Right atrium auricular region (tissue), 2 donors: ENCODE data around the gene MPO. TPM values are rescaled to one million over a fixed set of nuclear protein-coding genes. Genes with fewer than 3 reads are reported as not detected.

Source experiments
- DNase-seq: peaks from one replicate; pipeline ENCODE4 v3.0.0-alpha.2; 2019; ENCODE audit warnings: low spot score
- H3K27ac ChIP-seq, 2 donors: fragments of 200-600 bp; sonication (generic); 1 replicate in 1 of 2; 2 replicates in 1 of 2; pipeline ENCODE4 v1.5.1; 2016 to 2019
- H3K27me3 ChIP-seq, 2 donors: fragments of 200-600 bp; sonication (generic); one replicate each; pipeline versions ENCODE4 v1.5.1 to v1.6.0; 2017 to 2019
- H3K36me3 ChIP-seq: fragments of 200-600 bp; sonication (generic); one replicate; pipeline ENCODE4 v1.5.1; 2016
- H3K4me1 ChIP-seq, 2 donors: fragments of 200-600 bp; sonication (generic); one replicate each; pipeline versions ENCODE4 v1.5.1 to v1.6.0; 2017 to 2019
- H3K4me3 ChIP-seq, 2 donors: fragments of 200-600 bp; sonication (generic); 1 replicate in 1 of 2; 2 replicates in 1 of 2; pipeline ENCODE4 v1.5.1; 2017 to 2019; ENCODE audit warnings: mild to moderate bottlenecking in 1 of 2, moderate library complexity in 1 of 2
- H3K9me3 ChIP-seq, 2 donors: fragments of 200-600 bp; sonication (generic); one replicate each; pipeline ENCODE4 v1.5.1; 2019
- CTCF ChIP-seq, 2 donors: fragments of 200-600 bp; sonication (generic); IDR thresholded peaks; one replicate each; pipeline ENCODE4 v1.5.1; 2019; ENCODE audit warnings: antibody characterized with exemption in 2 of 2
- total RNA-seq, 2 donors: library from RNA; depleted of rRNA; stranded (reverse); fragments of >200 nt; gene quantifications; one replicate each; pipeline ENCODE4 v1.1.0, GENCODE V29; 2016

Gene MPO
- total RNA-seq, 2 donors from 2014 or later = 0.12 to 0.30 TPM

- Histone ChIP-seq H3K27me3 (peaks cover 0 to 3% of the 10 kb centered on the region in 2 donors), H3K9me3 (no peaks in the 10 kb centered on the region), H3K4me1 (peaks cover 0 to 10% of the 10 kb centered on the region in 2 donors), H3K36me3 (no peaks in the 10 kb centered on the region), H3K27ac (no peak overlapping the region), H3K4me3 (no peak overlapping the region)
- no peak for DNase-seq
- TF ChIP-seq CTCF (IDR thresholded peaks at IDR 0.05) = no peak
These were observed 46.8 kb upstream of the MPO start for GRCh38 chr17:58327363-58328194.

DNA sequence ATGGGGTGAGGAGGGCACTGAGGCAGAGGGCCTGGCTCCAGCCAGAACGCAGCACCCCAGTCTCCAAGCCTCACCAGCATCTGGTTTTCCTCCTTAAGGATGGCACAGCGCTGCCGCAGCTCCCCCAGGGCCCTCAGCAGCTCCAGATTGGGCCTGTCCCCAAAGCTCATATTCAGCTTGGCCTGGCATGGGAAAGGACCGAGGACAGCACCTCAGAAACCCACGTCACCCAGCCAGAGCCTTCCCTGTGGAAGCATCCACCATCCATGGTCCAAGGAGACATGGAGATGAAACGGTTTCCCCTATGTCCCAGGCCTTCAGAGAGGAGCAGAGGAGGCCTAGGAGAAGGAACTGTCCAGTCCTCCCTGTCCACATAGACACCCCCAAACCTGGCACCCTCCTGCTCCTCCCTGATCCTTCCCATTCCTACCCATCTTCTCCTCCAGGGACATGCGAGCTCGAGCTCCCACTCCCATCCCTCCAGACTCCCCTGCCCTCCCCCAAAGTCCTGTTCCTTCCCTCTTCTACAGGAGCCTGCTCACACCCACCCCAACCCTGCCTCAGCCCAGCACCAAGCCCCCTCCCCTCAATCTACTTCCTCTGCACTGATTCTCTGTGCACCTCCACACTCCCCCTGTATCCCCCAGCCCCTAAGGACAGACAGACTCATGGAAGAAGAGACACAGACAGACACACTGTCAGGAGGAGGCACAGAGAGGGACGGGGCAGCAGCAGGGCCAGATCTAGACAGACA lies 46.1 kb upstream of the MPO start:
- H3K27ac ChIP-seq = no peak overlapping the region
- H3K36me3 ChIP-seq = no peaks in the 10 kb centered on the region
- H3K27me3 ChIP-seq = peaks cover 0 to 3% of the 10 kb centered on the region in 2 donors
- TF ChIP-seq CTCF (IDR thresholded peaks at IDR 0.05) = no peak
- no peaks in the 10 kb centered on the region for H3K9me3 ChIP-seq
- DNase-seq = no peak
- peaks cover 0 to 10% of the 10 kb centered on the region in 2 donors for H3K4me1 ChIP-seq
- no peak overlapping the region for H3K4me3 ChIP-seq

- no peaks in the 10 kb centered on the region for H3K9me3 ChIP-seq
- TF ChIP-seq CTCF (IDR thresholded peaks at IDR 0.05) = no peak
- peaks cover 0 to 10% of the 10 kb centered on the region in 2 donors for H3K4me1 ChIP-seq
- H3K4me3 ChIP-seq = no peak overlapping the region
- peaks cover 0 to 3% of the 10 kb centered on the region in 2 donors for H3K27me3 ChIP-seq
- no peak for DNase-seq
- H3K36me3 ChIP-seq = no peaks in the 10 kb centered on the region
- no peak overlapping the region for H3K27ac ChIP-seq
These were observed 45.3 kb upstream of the MPO start for GRCh38 chr17:58325976-58326468.

DNA sequence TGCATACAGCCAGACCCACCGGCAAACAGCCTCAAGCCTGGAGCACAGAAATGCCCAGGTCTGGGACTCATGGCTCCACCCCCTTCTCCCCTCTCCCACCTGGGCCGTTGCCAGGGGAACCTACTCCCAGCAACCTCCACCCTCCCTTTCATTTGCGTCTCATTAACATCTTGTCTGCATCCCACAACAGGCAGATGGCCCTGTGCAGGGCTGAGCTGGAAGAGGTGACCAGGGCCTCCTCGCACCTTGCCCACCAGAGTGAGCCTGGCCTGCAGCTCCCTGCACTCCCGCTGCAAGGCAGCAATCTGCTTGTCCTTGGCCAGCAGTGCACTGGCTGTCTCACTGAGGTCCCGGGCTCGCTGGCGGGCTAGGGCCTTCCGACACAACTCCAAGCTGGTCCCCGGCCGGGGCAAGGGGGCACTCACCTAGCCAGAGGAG lies 44.6 kb upstream of the MPO start:
- H3K36me3 ChIP-seq = no peaks in the 10 kb centered on the region
- no peak overlapping the region for H3K4me3 ChIP-seq
- H3K27ac ChIP-seq = no peak overlapping the region
- TF ChIP-seq CTCF (IDR thresholded peaks at IDR 0.05) = no peak
- peaks cover 0 to 10% of the 10 kb centered on the region in 2 donors for H3K4me1 ChIP-seq
- no peaks in the 10 kb centered on the region for H3K9me3 ChIP-seq
- peaks cover 0 to 3% of the 10 kb centered on the region in 2 donors for H3K27me3 ChIP-seq
- DNase-seq = no peak

- Histone ChIP-seq H3K9me3 (no peaks in the 10 kb centered on the region), H3K27me3 (peaks cover 0 to 3% of the 10 kb centered on the region in 2 donors), H3K4me3 (peak overlapping the region; percentile 54 to 56), H3K27ac (peak overlapping the region; percentile 56), H3K4me1 (peaks cover 0 to 10% of the 10 kb centered on the region in 2 donors), H3K36me3 (no peaks in the 10 kb centered on the region)
- no peak for TF ChIP-seq CTCF (IDR thresholded peaks at IDR 0.05)
- no peak for DNase-seq
These were observed 43.9 kb upstream of the MPO start for GRCh38 chr17:58324409-58325288.
